Measurements from ENCODE around the gene NDE1. TPM values are rescaled to one million over a fixed set of nuclear protein-coding genes. Genes with fewer than 3 reads are reported as not detected.
A peak's percentile ranks its signal among the peaks of the same experiment; 100 is the strongest.

The NDE1 gene
- total and polyA plus RNA-seq, 9 of the 15 experiments (the other 6 are each of a cell fraction or from before 2014, with no cell fraction given): 3.1 to 59.9 (median 30.0) TPM

DNA sequence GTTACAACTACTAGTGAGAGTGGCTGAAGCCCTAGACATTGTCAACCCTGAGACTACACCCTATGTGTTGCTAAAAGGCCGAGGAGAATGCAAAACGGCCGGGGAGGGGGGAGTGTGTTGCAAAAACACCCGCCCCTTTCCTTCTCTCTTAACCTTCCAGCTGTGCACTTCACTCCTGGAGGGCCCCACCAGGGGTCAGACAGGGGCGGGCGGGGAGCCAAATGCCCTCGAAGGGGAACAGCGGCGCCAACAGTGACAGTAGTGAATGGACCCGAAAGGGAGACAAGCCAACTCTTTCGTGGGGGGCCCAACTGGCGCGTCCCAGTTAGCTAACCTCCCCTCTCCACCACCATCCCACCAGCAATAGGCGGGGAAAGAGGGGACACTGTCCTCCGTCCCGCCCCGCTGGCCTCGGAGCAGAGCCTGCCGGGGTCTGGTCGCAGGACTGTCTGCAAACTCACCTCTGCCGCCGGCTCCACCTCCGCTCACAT, 7.4 kb upstream of the NDE1 start (continued):
- TF ChIP-seq, protein P1, sequence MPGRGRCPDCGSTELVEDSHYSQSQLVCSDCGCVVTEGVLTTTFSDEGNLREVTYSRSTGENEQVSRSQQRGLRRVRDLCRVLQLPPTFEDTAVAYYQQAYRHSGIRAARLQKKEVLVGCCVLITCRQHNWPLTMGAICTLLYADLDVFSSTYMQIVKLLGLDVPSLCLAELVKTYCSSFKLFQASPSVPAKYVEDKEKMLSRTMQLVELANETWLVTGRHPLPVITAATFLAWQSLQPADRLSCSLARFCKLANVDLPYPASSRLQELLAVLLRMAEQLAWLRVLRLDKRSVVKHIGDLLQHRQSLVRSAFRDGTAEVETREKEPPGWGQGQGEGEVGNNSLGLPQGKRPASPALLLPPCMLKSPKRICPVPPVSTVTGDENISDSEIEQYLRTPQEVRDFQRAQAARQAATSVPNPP (IDR thresholded peaks at IDR 0.05; ENCODE audit: borderline replicate concordance, insufficient read depth, insufficient read length): no peak
- TF ChIP-seq SRSF1 (IDR thresholded peaks at IDR 0.05; ENCODE audit: low read depth, low read length): no peak
- no peak for TF ChIP-seq EHMT2 (IDR thresholded peaks at IDR 0.05)
- TF ChIP-seq, protein P2, sequence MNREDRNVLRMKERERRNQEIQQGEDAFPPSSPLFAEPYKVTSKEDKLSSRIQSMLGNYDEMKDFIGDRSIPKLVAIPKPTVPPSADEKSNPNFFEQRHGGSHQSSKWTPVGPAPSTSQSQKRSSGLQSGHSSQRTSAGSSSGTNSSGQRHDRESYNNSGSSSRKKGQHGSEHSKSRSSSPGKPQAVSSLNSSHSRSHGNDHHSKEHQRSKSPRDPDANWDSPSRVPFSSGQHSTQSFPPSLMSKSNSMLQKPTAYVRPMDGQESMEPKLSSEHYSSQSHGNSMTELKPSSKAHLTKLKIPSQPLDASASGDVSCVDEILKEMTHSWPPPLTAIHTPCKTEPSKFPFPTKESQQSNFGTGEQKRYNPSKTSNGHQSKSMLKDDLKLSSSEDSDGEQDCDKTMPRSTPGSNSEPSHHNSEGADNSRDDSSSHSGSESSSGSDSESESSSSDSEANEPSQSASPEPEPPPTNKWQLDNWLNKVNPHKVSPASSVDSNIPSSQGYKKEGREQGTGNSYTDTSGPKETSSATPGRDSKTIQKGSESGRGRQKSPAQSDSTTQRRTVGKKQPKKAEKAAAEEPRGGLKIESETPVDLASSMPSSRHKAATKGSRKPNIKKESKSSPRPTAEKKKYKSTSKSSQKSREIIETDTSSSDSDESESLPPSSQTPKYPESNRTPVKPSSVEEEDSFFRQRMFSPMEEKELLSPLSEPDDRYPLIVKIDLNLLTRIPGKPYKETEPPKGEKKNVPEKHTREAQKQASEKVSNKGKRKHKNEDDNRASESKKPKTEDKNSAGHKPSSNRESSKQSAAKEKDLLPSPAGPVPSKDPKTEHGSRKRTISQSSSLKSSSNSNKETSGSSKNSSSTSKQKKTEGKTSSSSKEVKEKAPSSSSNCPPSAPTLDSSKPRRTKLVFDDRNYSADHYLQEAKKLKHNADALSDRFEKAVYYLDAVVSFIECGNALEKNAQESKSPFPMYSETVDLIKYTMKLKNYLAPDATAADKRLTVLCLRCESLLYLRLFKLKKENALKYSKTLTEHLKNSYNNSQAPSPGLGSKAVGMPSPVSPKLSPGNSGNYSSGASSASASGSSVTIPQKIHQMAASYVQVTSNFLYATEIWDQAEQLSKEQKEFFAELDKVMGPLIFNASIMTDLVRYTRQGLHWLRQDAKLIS (CRISPR knock-in tag; IDR thresholded peaks at IDR 0.05): no peak
- TF ChIP-seq NR2C1 (IDR thresholded peaks at IDR 0.05): peak; percentile 75
- peak; percentile 83 for TF ChIP-seq NR2C1 (tag; IDR thresholded peaks at IDR 0.05)
- TF ChIP-seq ZNF764 (CRISPR knock-in tag; IDR thresholded peaks at IDR 0.05; ENCODE audit: low read depth): peak; percentile 97
- no peak for TF ChIP-seq ZNF324 (CRISPR knock-in tag; IDR thresholded peaks at IDR 0.05)
- TF ChIP-seq SREBF1 (IDR thresholded peaks at IDR 0.05; ENCODE audit: borderline replicate concordance, low read depth, low read length): no peak
- TF ChIP-seq FOXJ2 (tag; IDR thresholded peaks at IDR 0.05): no peak; the same call in 1 of the 2 replicates
- TF ChIP-seq KLF16 (IDR thresholded peaks at IDR 0.05): no peak
- peak; percentile 75 for TF ChIP-seq TAF1 (IDR thresholded peaks at IDR 0.05; ENCODE audit: control insufficient read depth, extremely low read depth, insufficient read depth, low read length, severe bottlenecking)
- no peak for TF ChIP-seq ZNF785 (CRISPR knock-in tag; IDR thresholded peaks at IDR 0.05)
- TF ChIP-seq SMC3 (conservative IDR thresholded peaks at IDR 0.05; ENCODE audit: insufficient read depth, low read depth, low read length): peak; percentile 44; the same call in 1 of the 2 replicates
- TF ChIP-seq ZNF212 (CRISPR knock-in tag; IDR thresholded peaks at IDR 0.05): peak; percentile 17; the same call in 1 of the 2 replicates
- TF ChIP-seq, protein P3, sequence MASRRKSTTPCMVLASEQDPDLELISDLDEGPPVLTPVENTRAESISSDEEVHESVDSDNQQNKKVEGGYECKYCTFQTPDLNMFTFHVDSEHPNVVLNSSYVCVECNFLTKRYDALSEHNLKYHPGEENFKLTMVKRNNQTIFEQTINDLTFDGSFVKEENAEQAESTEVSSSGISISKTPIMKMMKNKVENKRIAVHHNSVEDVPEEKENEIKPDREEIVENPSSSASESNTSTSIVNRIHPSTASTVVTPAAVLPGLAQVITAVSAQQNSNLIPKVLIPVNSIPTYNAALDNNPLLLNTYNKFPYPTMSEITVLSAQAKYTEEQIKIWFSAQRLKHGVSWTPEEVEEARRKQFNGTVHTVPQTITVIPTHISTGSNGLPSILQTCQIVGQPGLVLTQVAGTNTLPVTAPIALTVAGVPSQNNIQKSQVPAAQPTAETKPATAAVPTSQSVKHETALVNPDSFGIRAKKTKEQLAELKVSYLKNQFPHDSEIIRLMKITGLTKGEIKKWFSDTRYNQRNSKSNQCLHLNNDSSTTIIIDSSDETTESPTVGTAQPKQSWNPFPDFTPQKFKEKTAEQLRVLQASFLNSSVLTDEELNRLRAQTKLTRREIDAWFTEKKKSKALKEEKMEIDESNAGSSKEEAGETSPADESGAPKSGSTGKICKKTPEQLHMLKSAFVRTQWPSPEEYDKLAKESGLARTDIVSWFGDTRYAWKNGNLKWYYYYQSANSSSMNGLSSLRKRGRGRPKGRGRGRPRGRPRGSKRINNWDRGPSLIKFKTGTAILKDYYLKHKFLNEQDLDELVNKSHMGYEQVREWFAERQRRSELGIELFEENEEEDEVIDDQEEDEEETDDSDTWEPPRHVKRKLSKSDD (conservative IDR thresholded peaks at IDR 0.05; ENCODE audit: low read length): no peak
- no peak for TF ChIP-seq POLR3A (IDR thresholded peaks at IDR 0.05; ENCODE audit: borderline replicate concordance, extremely low read depth, insufficient read depth, insufficient read length)
- peak; percentile 86 for TF ChIP-seq TOE1 (IDR thresholded peaks at IDR 0.05; ENCODE audit: borderline replicate concordance)
- TF ChIP-seq TOE1 (CRISPR knock-in tag; IDR thresholded peaks at IDR 0.05; ENCODE audit: borderline replicate concordance, low read depth): no peak
- TF ChIP-seq, protein P4, sequence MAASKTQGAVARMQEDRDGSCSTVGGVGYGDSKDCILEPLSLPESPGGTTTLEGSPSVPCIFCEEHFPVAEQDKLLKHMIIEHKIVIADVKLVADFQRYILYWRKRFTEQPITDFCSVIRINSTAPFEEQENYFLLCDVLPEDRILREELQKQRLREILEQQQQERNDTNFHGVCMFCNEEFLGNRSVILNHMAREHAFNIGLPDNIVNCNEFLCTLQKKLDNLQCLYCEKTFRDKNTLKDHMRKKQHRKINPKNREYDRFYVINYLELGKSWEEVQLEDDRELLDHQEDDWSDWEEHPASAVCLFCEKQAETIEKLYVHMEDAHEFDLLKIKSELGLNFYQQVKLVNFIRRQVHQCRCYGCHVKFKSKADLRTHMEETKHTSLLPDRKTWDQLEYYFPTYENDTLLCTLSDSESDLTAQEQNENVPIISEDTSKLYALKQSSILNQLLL (CRISPR knock-in tag; IDR thresholded peaks at IDR 0.05; ENCODE audit: borderline replicate concordance): no peak
- no peak for TF ChIP-seq GATAD2A (IDR thresholded peaks at IDR 0.05)
